Caco-2 (cell line): ENCODE results near the gene PRKCB. TPM values are rescaled to one million over a fixed set of nuclear protein-coding genes. Genes with fewer than 3 reads are reported as not detected.

ENCODE experiments used
- BruUV-seq: library from RNA; stranded (reverse); fragments of 400-500 nt; replicated peaks from 2 replicates; lab custom pipeline; 2021; lab: Mats Ljungman, UMichigan
- CTCF ChIA-PET: fragments of 300-600 bp; sonication (Branson Sonifier 250); formaldehyde crosslinking; loops from one replicate; lab custom pipeline; 2022; ENCODE audit warnings: antibody characterized with exemption; lab: Charles Lee
- POLR2A ChIA-PET: fragments of 300-600 bp; sonication (Branson Sonifier 250); formaldehyde crosslinking; loops from one replicate; lab custom pipeline; 2022; ENCODE audit warnings: antibody characterized with exemption; lab: Charles Lee
- DNase-seq, 2 experiments: peaks; one replicate each; pipeline versions ENCODE4 v3.0.0 to v3.0.0-alpha.2; 2020 to 2022
- H3K27me3 ChIP-seq: replicated peaks from 2 replicates; pipeline ENCODE4 v1.6.0; 2011; ENCODE audit warnings: low read length; ENCODE audit not compliant: control insufficient read depth, insufficient read depth
- H3K36me3 ChIP-seq: 2 replicates; pipeline ENCODE4 v1.5.1; 2011; ENCODE audit warnings: low read length; ENCODE audit not compliant: control insufficient read depth, insufficient read depth
- H3K4me1 ChIP-seq: fragments of 250-450 bp; sonication (Bioruptor Pico); 2 replicates; pipeline ENCODE4 v1.5.1; 2020; ENCODE audit warnings: mild to moderate bottlenecking
- H3K4me3 ChIP-seq: 2 replicates; pipeline ENCODE4 v1.5.1; 2011; ENCODE audit warnings: low read depth, mild to moderate bottlenecking, control low read depth, low read length
- H3K9me3 ChIP-seq: fragments of 250-450 bp; sonication (Bioruptor Pico); 2 replicates; pipeline ENCODE4 v1.5.1; 2020; ENCODE audit warnings: mild to moderate bottlenecking, moderate library complexity
- H3K27ac Mint-ChIP-seq: one replicate; pipeline ENCODE4 v1.8.0; 2022; ENCODE audit warnings: mixed read lengths; ENCODE audit not compliant: unreplicated experiment
- H3K27me3 Mint-ChIP-seq: one replicate; pipeline ENCODE4 v1.8.0; 2022; ENCODE audit warnings: mixed read lengths; ENCODE audit not compliant: insufficient read depth, unreplicated experiment
- H3K36me3 Mint-ChIP-seq: one replicate; pipeline ENCODE4 v1.8.0; 2022; ENCODE audit warnings: mild to moderate bottlenecking, mixed read lengths; ENCODE audit not compliant: insufficient read depth, unreplicated experiment
- H3K4me1 Mint-ChIP-seq: one replicate; pipeline ENCODE4 v1.8.0; 2022; ENCODE audit warnings: low read depth, mixed read lengths; ENCODE audit not compliant: unreplicated experiment
- H3K4me3 Mint-ChIP-seq: one replicate; pipeline ENCODE4 v1.8.0; 2022; ENCODE audit warnings: mild to moderate bottlenecking, moderate library complexity, mixed read lengths; ENCODE audit not compliant: unreplicated experiment
- H3K9me3 Mint-ChIP-seq: one replicate; pipeline ENCODE4 v1.8.0; 2022; ENCODE audit warnings: mixed read lengths; ENCODE audit not compliant: unreplicated experiment
- intact Hi-C: fragments of 100-400 bp; cut with micrococcal nuclease; formaldehyde crosslinking; loops from one replicate; pipeline ENCODE4 v1.10.0; 2022; ENCODE audit not compliant: unreplicated experiment
- total RNA-seq: library from RNA; stranded (reverse); gene quantifications from 2 replicates; pipeline ENCODE4 v1.2.3, GENCODE V29; 2022
- TF ChIP-seq, protein P1 (sequence below), 2 experiments: fragments of 200-600 bp in 1 of 2; IDR thresholded peaks; 1 replicate in 1 of 2; 2 replicates in 1 of 2; pipeline versions ENCODE4 v1.5.1 to v1.8.0; 2011 to 2022; ENCODE audit warnings: antibody characterized with exemption in 1 of 2, control low read depth in 1 of 2, inconsistent platforms in 1 of 2, low read depth in 1 of 2, low read length in 1 of 2, mild to moderate bottlenecking in 1 of 2, moderate library complexity in 1 of 2; ENCODE audit not compliant: insufficient read depth in 1 of 2, severe bottlenecking in 1 of 2, unreplicated experiment in 1 of 2

Gene PRKCB
- total RNA-seq, 1 experiment from 2014 or later, result not detected

DNA sequence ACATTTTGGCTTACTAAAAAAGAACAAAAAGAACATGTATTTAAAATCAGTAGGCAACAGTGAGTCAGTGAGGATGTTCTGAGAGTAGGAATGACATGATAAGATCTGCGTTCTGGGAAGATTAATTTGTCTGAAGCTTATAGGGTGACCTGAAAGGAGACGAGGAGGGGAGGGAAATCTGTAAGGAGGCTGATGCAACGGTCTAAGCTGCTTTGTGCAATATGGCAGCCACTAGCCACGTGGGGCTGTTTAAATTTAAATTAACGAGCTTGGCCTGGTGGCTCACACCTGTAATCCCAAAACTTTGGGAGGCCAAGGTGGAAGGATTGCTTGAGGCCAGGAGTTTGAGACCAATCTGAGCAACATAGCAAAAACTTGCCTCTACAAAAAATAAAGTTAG is 238.8 kb downstream of the PRKCB start:
- ChIA-PET POLR2A (no interaction called here), CTCF (no interaction called here)

DNA sequence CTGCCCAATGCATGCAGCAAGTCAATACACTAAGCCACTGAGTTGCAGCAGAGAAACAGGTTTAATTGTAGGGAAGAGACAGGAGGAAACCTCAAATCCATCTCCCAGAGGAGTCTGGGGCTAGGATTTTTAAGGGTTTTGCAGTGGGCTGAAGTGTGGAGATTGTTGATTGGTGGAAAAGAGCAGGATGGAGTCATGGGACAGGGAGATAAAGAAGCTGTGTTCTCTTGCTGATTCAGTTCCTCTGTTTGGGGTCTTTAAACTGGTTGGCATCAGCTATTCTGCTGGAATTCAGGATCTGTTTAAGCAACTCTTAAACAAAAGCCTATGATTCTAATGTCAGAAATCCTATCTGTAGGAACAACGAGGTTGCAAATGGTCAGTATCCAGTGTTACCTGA is 239.5 kb downstream of the PRKCB start:
- H3K4me3 Mint-ChIP-seq, result no peak overlapping the region
- H3K27ac Mint-ChIP-seq, result no peak overlapping the region
- Histone ChIP-seq H3K27me3 (no peaks in the 10 kb centered on the region; the same call in 1 of the 2 replicates), H3K36me3 (no peaks in the 10 kb centered on the region), H3K4me1 (no peaks in the 10 kb centered on the region), H3K4me3 (no peak overlapping the region), H3K9me3 (no peaks in the 10 kb centered on the region)
- H3K9me3 Mint-ChIP-seq, result no peaks in the 10 kb centered on the region
- H3K27me3 Mint-ChIP-seq, result peaks cover 14% of the 10 kb centered on the region
- intact Hi-C loops, result no loop called here
- POLR2A ChIA-PET, result no interaction called here
- TF ChIP-seq, protein P1, sequence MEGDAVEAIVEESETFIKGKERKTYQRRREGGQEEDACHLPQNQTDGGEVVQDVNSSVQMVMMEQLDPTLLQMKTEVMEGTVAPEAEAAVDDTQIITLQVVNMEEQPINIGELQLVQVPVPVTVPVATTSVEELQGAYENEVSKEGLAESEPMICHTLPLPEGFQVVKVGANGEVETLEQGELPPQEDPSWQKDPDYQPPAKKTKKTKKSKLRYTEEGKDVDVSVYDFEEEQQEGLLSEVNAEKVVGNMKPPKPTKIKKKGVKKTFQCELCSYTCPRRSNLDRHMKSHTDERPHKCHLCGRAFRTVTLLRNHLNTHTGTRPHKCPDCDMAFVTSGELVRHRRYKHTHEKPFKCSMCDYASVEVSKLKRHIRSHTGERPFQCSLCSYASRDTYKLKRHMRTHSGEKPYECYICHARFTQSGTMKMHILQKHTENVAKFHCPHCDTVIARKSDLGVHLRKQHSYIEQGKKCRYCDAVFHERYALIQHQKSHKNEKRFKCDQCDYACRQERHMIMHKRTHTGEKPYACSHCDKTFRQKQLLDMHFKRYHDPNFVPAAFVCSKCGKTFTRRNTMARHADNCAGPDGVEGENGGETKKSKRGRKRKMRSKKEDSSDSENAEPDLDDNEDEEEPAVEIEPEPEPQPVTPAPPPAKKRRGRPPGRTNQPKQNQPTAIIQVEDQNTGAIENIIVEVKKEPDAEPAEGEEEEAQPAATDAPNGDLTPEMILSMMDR (IDR thresholded peaks at IDR 0.05; ENCODE audit: insufficient read depth in 1 of 2, low read depth in 1 of 2, low read length in 1 of 2, severe bottlenecking in 1 of 2, unreplicated experiment in 1 of 2), result no peak
- H3K4me1 Mint-ChIP-seq, result no peaks in the 10 kb centered on the region
- BruUV-seq, result no TSS peak
- H3K36me3 Mint-ChIP-seq, result no peaks in the 10 kb centered on the region
- no peak for DNase-seq
- CTCF ChIA-PET, result no interaction called here

More for the DNA sequence above, 238.8 kb downstream of the PRKCB start:
- no peaks in the 10 kb centered on the region for H3K36me3 ChIP-seq
- no peaks in the 10 kb centered on the region; the same call in 1 of the 2 replicates for H3K27me3 ChIP-seq
- intact Hi-C loops, result no loop called here
- no peaks in the 10 kb centered on the region for H3K36me3 Mint-ChIP-seq
- no peak overlapping the region for H3K4me3 Mint-ChIP-seq
- no TSS peak for BruUV-seq
- H3K27me3 Mint-ChIP-seq, result peaks cover 11% of the 10 kb centered on the region
- H3K9me3 ChIP-seq, result no peaks in the 10 kb centered on the region
- H3K27ac Mint-ChIP-seq, result no peak overlapping the region
- no peak for DNase-seq
- no peaks in the 10 kb centered on the region for H3K4me1 Mint-ChIP-seq
- no peaks in the 10 kb centered on the region for H3K9me3 Mint-ChIP-seq
- TF ChIP-seq, protein P1 (IDR thresholded peaks at IDR 0.05; ENCODE audit: insufficient read depth in 1 of 2, low read depth in 1 of 2, low read length in 1 of 2, severe bottlenecking in 1 of 2, unreplicated experiment in 1 of 2), result no peak
- H3K4me3 ChIP-seq, result no peak overlapping the region
- H3K4me1 ChIP-seq, result no peaks in the 10 kb centered on the region

DNA sequence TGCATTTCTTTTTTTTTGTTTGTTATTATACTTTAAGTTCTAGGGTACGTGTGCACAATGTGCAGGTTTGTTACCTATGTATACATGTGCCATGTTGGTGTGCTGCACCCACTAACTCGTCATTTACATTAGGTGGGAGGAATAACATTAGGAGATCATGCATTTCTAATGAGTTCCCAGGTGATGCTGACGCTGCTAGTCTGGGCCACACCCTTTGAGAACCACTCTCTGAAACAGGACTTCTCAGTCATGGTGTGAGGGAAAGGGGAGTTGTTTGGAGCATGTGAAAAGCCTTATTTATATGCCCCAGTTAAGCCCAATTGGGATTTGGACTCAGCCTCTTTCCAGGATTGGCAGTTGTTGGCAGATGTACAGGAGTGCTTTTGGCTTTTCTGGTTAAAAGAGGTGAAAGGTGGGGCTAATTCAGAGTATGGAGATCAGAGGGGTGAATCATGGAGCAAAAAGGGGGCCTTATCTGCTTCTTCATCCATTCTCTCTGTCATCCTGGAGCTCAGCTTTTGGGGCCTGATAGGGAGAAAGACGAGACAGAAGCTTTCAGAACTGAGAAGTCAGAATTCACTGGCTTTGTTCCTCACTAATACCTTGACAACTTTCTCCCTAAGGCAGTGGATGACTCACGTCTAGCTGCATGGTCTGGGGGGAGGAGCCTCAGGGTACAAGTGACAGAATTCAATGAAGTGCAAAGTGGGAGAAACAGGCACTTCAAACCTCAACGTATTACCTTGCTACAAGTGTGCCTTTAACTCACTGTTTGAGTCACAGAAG is 240.3 kb downstream of the PRKCB start:
- CTCF ChIA-PET, result interaction anchor here (0.6 kb wide), 1 partner anchor 371 kb away, joined by 7 read pairs; no protein-coding TSS in a partner anchor
- Mint-ChIP-seq H3K4me3 (no peak overlapping the region), H3K36me3 (no peaks in the 10 kb centered on the region), H3K9me3 (no peaks in the 10 kb centered on the region), H3K4me1 (no peaks in the 10 kb centered on the region), H3K27me3 (peaks cover 16% of the 10 kb centered on the region), H3K27ac (no peak overlapping the region)
- intact Hi-C loops, result no loop called here
- DNase-seq, result no peak
- H3K27me3 ChIP-seq, result no peaks in the 10 kb centered on the region
- no TSS peak for BruUV-seq
- no peaks in the 10 kb centered on the region for H3K9me3 ChIP-seq
- TF ChIP-seq, protein P1 (IDR thresholded peaks at IDR 0.05; ENCODE audit: insufficient read depth in 1 of 2, low read depth in 1 of 2, low read length in 1 of 2, severe bottlenecking in 1 of 2, unreplicated experiment in 1 of 2), result no peak
- no peaks in the 10 kb centered on the region for H3K36me3 ChIP-seq
- no peaks in the 10 kb centered on the region for H3K4me1 ChIP-seq
- H3K4me3 ChIP-seq, result no peak overlapping the region
- POLR2A ChIA-PET, result no interaction called here
